HepG2 (cell line): ENCODE data around the gene GRM5.

Experiments
- ATF5 ChIP-seq: sonication (generic); formaldehyde crosslinking; IDR thresholded peaks from 2 replicates; pipeline ENCODE4 v1.4.0; 2020; ENCODE audit warnings: mild to moderate bottlenecking, low read depth, missing genetic modification reagents
- GATAD1 ChIP-seq: IDR thresholded peaks from 2 replicates; pipeline ENCODE4 v1.6.1; 2016; ENCODE audit warnings: missing genetic modification reagents, missing compliant biosample characterization
- HDAC6 ChIP-seq: fragments of 200-600 bp; sonication (generic); IDR thresholded peaks from 2 replicates; pipeline ENCODE4 v1.7.0; 2017; ENCODE audit warnings: mild to moderate bottlenecking, antibody characterized with exemption, low read length, low read depth
- HIVEP1 ChIP-seq: sonication (generic); formaldehyde crosslinking; IDR thresholded peaks from 2 replicates; pipeline ENCODE4 v1.4.0; 2020; ENCODE audit warnings: mild to moderate bottlenecking, missing genetic modification reagents
- KDM5B ChIP-seq: sonication (generic); formaldehyde crosslinking; IDR thresholded peaks from 2 replicates; pipeline ENCODE4 v1.4.0; 2020; ENCODE audit warnings: missing genetic modification reagents, mild to moderate bottlenecking, borderline replicate concordance
- PAX8 ChIP-seq: sonication (generic); formaldehyde crosslinking; IDR thresholded peaks from 2 replicates; pipeline ENCODE4 v1.8.0; 2022; ENCODE audit warnings: mild to moderate bottlenecking, missing genetic modification reagents, borderline replicate concordance
- POLR2A ChIP-seq, 2 experiments: IDR thresholded peaks; 2 replicates each; pipeline ENCODE4 v1.6.1; 2011; ENCODE audit warnings: low read depth in 2 of 2, low read length in 2 of 2, mild to moderate bottlenecking in 1 of 2, moderate library complexity in 1 of 2; ENCODE audit not compliant: insufficient read depth in 1 of 2
- REST ChIP-seq, 2 experiments: IDR thresholded peaks; 2 replicates each; pipeline ENCODE4 v1.6.1; 2011 to 2012; ENCODE audit warnings: low read length in 2 of 2, borderline replicate concordance in 1 of 2, low read depth in 1 of 2, mild to moderate bottlenecking in 1 of 2, moderate library complexity in 1 of 2
- SAFB2 ChIP-seq: sonication (generic); formaldehyde crosslinking; IDR thresholded peaks from 2 replicates; pipeline ENCODE4 v1.5.1; 2020; ENCODE audit warnings: missing genetic modification reagents, low read depth, mild to moderate bottlenecking, borderline replicate concordance
- ZNF207 ChIP-seq: fragments of 450-650 bp; IDR thresholded peaks from 2 replicates; pipeline ENCODE4 v1.6.1; 2016; ENCODE audit warnings: antibody characterized with exemption, borderline replicate concordance
- ZNF382 ChIP-seq: sonication (generic); formaldehyde crosslinking; IDR thresholded peaks from 2 replicates; pipeline ENCODE4 v1.5.0; 2020; ENCODE audit warnings: missing genetic modification reagents, mild to moderate bottlenecking, borderline replicate concordance
- TF ChIP-seq, protein P1 (sequence below): sonication (generic); formaldehyde crosslinking; IDR thresholded peaks from 2 replicates; pipeline ENCODE4 v1.5.0; 2020; ENCODE audit warnings: mild to moderate bottlenecking, missing genetic modification reagents, moderate library complexity
- TF ChIP-seq, protein P2 (sequence below): sonication (generic); formaldehyde crosslinking; IDR thresholded peaks from 2 replicates; pipeline ENCODE4 v1.5.1; 2020; ENCODE audit warnings: mild to moderate bottlenecking, missing genetic modification reagents, moderate library complexity

DNA sequence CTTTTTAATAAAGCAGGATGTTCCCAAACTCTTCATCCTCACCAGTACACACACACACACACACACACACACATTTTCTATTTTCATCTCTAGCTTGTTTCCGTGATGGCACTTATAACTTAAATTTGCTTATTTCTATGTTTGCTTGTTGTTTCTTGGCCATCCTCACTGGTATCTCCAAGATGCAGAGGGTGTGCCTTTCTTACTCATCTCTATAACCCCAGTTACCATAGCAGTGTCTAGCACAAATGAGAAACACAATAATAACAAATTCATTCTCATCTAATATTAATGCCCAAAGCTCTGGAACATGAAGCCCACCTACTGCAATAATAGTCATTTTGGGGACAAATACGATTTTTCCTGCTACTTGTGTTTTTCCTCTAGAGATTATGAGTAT, 156.3 kb downstream of the GRM5 start:
- TF ChIP-seq POLR2A (IDR thresholded peaks at IDR 0.05; ENCODE audit: insufficient read depth in 1 of 2, low read depth in 2 of 2, low read length in 2 of 2), result no peak
- no peak for TF ChIP-seq GATAD1
- TF ChIP-seq KDM5B (CRISPR knock-in tag), result no peak
- TF ChIP-seq, protein P1, sequence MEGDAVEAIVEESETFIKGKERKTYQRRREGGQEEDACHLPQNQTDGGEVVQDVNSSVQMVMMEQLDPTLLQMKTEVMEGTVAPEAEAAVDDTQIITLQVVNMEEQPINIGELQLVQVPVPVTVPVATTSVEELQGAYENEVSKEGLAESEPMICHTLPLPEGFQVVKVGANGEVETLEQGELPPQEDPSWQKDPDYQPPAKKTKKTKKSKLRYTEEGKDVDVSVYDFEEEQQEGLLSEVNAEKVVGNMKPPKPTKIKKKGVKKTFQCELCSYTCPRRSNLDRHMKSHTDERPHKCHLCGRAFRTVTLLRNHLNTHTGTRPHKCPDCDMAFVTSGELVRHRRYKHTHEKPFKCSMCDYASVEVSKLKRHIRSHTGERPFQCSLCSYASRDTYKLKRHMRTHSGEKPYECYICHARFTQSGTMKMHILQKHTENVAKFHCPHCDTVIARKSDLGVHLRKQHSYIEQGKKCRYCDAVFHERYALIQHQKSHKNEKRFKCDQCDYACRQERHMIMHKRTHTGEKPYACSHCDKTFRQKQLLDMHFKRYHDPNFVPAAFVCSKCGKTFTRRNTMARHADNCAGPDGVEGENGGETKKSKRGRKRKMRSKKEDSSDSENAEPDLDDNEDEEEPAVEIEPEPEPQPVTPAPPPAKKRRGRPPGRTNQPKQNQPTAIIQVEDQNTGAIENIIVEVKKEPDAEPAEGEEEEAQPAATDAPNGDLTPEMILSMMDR (CRISPR knock-in tag), result no peak
- TF ChIP-seq ZNF382 (CRISPR knock-in tag), result no peak
- no peak for TF ChIP-seq SAFB2 (CRISPR knock-in tag)
- no peak for TF ChIP-seq PAX8
- no peak for TF ChIP-seq HDAC6
- no peak for TF ChIP-seq ZNF207
- TF ChIP-seq, protein P2, sequence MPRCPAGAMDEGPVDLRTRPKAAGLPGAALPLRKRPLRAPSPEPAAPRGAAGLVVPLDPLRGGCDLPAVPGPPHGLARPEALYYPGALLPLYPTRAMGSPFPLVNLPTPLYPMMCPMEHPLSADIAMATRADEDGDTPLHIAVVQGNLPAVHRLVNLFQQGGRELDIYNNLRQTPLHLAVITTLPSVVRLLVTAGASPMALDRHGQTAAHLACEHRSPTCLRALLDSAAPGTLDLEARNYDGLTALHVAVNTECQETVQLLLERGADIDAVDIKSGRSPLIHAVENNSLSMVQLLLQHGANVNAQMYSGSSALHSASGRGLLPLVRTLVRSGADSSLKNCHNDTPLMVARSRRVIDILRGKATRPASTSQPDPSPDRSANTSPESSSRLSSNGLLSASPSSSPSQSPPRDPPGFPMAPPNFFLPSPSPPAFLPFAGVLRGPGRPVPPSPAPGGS (CRISPR knock-in tag), result no peak
- TF ChIP-seq HIVEP1 (CRISPR knock-in tag), result no peak
- no peak for TF ChIP-seq ATF5 (CRISPR knock-in tag)
- no peak for TF ChIP-seq REST (IDR thresholded peaks at IDR 0.05; ENCODE audit: borderline replicate concordance in 1 of 2, low read depth in 1 of 2, low read length in 2 of 2)
